Psoas muscle (tissue), 8 donors: Measurements from ENCODE around the gene U2AF2. TPM values are rescaled to one million over a fixed set of nuclear protein-coding genes. Genes with fewer than 3 reads are reported as not detected.

ENCODE experiments used
- ATAC-seq, 4 donors: fragments of 200-7000 bp; cut with Tn5 transposase; one replicate each; pipeline ENCODE4 v1.9.1; 2020; ENCODE audit warnings: moderate library complexity in 3 of 4, mild to moderate bottlenecking in 2 of 4
- DNase-seq, 2 donors: peaks; one replicate each; pipeline ENCODE4 v3.0.0-alpha.2; 2020
- H3K27ac ChIP-seq: fragments of 200-600 bp; one replicate; pipeline ENCODE4 v1.8.0; 2022
- H3K27me3 ChIP-seq, 3 donors: fragments of 200-600 bp in 1 of 3; one replicate each; pipeline versions ENCODE4 v1.6.1 to v1.8.0; 2013 to 2022; ENCODE audit warnings: low read length in 2 of 3, mild to moderate bottlenecking in 2 of 3, moderate library complexity in 1 of 3; ENCODE audit not compliant: insufficient read depth in 3 of 3
- H3K36me3 ChIP-seq, 2 donors: fragments of 200-600 bp in 1 of 2; one replicate each; pipeline versions ENCODE4 v1.6.1 to v1.8.0; 2013 to 2022; ENCODE audit warnings: low read depth in 1 of 2, mild to moderate bottlenecking in 1 of 2, moderate library complexity in 1 of 2; ENCODE audit not compliant: insufficient read depth in 1 of 2
- H3K4me1 ChIP-seq: fragments of 200-600 bp; one replicate; pipeline ENCODE4 v1.8.0; 2022
- H3K4me3 ChIP-seq: fragments of 200-600 bp; one replicate; pipeline ENCODE4 v1.8.0; 2022; ENCODE audit warnings: mild to moderate bottlenecking
- H3K9me3 ChIP-seq: fragments of 200-600 bp; one replicate; pipeline ENCODE4 v1.8.0; 2022
- CTCF ChIP-seq: fragments of 200-600 bp; IDR thresholded peaks from one replicate; pipeline ENCODE4 v1.8.0; 2022; ENCODE audit warnings: antibody characterized with exemption
- WGBS, 3 donors: extraction: QIAGEN DNeasy Blood & Tissue Kit; methylation state at CpG; one replicate each; pipeline versions ENCODE4 v1.1.6 to v1.1.7; 2013; 5-methylcytosine and 5-hydroxymethylcytosine counted together
- intact Hi-C, 2 donors: fragments of 100-400 bp; cut with DNase I; formaldehyde crosslinking; loops; one replicate each; pipeline versions ENCODE4 v1.11.0 to v1.14.2; 2022
- polyA plus RNA-seq, 3 donors: library from polyadenylated mRNA; stranded (reverse); fragments of 200-250 nt; gene quantifications; one replicate each; pipeline ENCODE4 v1.2.3, GENCODE V29; 2013
- total RNA-seq, 4 donors: library from RNA; stranded (reverse); fragmentation: NEBNext Ultra II Directional in 2 of 4; extraction: Animal tissue kit (Norgen Biotek cat#: 25700) in 2 of 4; gene quantifications; one replicate each; pipeline versions ENCODE4 v1.2.1 to v1.2.4, GENCODE V29; 2021 to 2023
- donor health status: healthy with polysubstance abuse.
- donor health status: DM: no; HTN: no; CAD: no; lungs with moderate emphysema.
- donor health status: Bipolar disorder and iron deficiency.
- donor health status: healthy.
- donor health status: DM: yes; HTN: yes; CAD: no.
- donor health status: DM: no; HTN: no; CAD: no.
- donor health status: DM: no; HTN: no; CAD: no.
- donor health status: DM: yes; HTN: yes; CAD: no.

Gene U2AF2
- total and polyA plus RNA-seq, 7 donors: 54.1 to 116 (median 72.6) TPM

- Histone ChIP-seq H3K4me1 (no peaks in the 10 kb centered on the region), H3K27me3 (no peaks in the 10 kb centered on the region), H3K36me3 (peaks cover 2 to 92% of the 10 kb centered on the region in 2 donors), H3K9me3 (no peaks in the 10 kb centered on the region), H3K27ac (no peak overlapping the region), H3K4me3 (no peak overlapping the region)
- ATAC-seq: no peak
- intact Hi-C loops: no loop called here
- DNase-seq: no peak
- WGBS, 3 donors: 77 to 80% (median 78%) methylated on average over 15 of the region's 15 CpGs
- TF ChIP-seq CTCF: no peak
Measured at GRCh38 chr19:55694241-55694655, 39.4 kb downstream of the U2AF2 start.

DNA sequence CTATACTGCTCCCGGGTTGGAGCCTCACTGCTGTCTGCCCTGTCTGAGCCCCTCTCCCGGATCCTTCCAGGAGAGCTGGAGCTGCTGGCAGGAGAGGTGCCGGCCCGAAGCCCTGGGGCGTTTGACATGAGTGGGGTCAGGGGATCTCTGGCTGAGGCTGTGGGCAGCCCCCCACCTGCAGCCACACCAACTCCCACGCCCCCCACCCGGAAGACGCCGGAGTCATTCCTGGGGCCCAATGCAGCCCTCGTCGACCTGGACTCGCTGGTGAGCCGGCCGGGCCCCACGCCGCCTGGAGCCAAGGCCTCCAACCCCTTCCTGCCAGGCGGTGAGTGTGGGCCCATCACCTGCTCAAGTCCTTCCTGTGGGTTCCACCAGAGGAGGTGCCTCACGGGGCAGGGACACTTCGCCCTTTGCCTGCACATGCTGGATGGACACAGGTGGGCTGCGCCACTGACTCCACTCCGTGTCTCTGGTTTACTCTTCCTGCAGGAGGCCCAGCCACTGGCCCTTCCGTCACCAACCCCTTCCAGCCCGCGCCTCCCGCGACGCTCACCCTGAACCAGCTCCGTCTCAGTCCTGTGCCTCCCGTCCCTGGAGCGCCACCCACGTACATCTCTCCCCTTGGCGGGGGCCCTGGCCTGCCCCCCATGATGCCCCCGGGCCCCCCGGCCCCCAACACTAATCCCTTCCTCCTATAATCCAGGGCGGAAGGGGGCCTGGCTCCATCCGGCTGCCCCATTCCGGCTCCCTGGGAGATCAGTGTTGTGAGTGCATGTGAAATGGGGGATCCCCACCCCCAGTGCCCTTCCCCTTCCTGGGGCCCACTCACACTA, 40.0 kb downstream of the U2AF2 start:
- Histone ChIP-seq H3K9me3 (no peaks in the 10 kb centered on the region), H3K4me3 (no peak overlapping the region), H3K27me3 (no peaks in the 10 kb centered on the region), H3K4me1 (no peaks in the 10 kb centered on the region), H3K36me3 (peaks cover 2 to 92% of the 10 kb centered on the region in 2 donors), H3K27ac (no peak overlapping the region)
- no peak for TF ChIP-seq CTCF
- intact Hi-C loops: no loop called here
- 91 to 92% (median 91%) methylated on average over 34 to 37 of the region's 37 CpGs for WGBS, 3 donors
- DNase-seq: no peak
- ATAC-seq: no peak

GRCh38 chr19:55695511-55696290, 40.9 kb downstream of the U2AF2 start:
- Histone ChIP-seq H3K4me3 (no peak overlapping the region), H3K27ac (no peak overlapping the region), H3K27me3 (no peaks in the 10 kb centered on the region), H3K36me3 (peaks cover 2 to 92% of the 10 kb centered on the region in 2 donors), H3K4me1 (no peaks in the 10 kb centered on the region), H3K9me3 (no peaks in the 10 kb centered on the region)
- TF ChIP-seq CTCF: no peak
- DNase-seq: no peak
- WGBS, 3 donors: 89 to 90% (median 90%) methylated on average over 21 to 23 of the region's 23 CpGs
- ATAC-seq: no peak
- intact Hi-C loops: no loop called here

GRCh38 chr19:55696301-55697068, 41.6 kb downstream of the U2AF2 start:
- no peak for DNase-seq
- ATAC-seq: no peak
- peaks cover 2 to 87% of the 10 kb centered on the region in 2 donors for H3K36me3 ChIP-seq
- no peaks in the 10 kb centered on the region for H3K4me1 ChIP-seq
- intact Hi-C loops: no loop called here
- H3K27me3 ChIP-seq: no peaks in the 10 kb centered on the region
- no peak for TF ChIP-seq CTCF
- 90 to 92% (median 92%) methylated on average over 16 to 20 of the region's 20 CpGs for WGBS, 3 donors
- no peak overlapping the region for H3K4me3 ChIP-seq
- H3K27ac ChIP-seq: no peak overlapping the region
- no peaks in the 10 kb centered on the region for H3K9me3 ChIP-seq
